ENCODE data around the gene PARP15.

GRCh38 chr3:122620399-122620798 lies 42.9 kb downstream of the PARP15 start:
- TF ChIP-seq, protein P1, sequence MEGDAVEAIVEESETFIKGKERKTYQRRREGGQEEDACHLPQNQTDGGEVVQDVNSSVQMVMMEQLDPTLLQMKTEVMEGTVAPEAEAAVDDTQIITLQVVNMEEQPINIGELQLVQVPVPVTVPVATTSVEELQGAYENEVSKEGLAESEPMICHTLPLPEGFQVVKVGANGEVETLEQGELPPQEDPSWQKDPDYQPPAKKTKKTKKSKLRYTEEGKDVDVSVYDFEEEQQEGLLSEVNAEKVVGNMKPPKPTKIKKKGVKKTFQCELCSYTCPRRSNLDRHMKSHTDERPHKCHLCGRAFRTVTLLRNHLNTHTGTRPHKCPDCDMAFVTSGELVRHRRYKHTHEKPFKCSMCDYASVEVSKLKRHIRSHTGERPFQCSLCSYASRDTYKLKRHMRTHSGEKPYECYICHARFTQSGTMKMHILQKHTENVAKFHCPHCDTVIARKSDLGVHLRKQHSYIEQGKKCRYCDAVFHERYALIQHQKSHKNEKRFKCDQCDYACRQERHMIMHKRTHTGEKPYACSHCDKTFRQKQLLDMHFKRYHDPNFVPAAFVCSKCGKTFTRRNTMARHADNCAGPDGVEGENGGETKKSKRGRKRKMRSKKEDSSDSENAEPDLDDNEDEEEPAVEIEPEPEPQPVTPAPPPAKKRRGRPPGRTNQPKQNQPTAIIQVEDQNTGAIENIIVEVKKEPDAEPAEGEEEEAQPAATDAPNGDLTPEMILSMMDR (IDR thresholded peaks at IDR 0.05): no peak
- TF ChIP-seq POLR2AphosphoS5 (IDR thresholded peaks at IDR 0.05; ENCODE audit: insufficient read depth in 1 of 2, low read depth in 1 of 2) (no peak), POLR2A (IDR thresholded peaks at IDR 0.05) (no peak)

Measured in vagina (tissue), 2 donors.